DMS79 (cell line): ENCODE results near the gene KAT2B.

Experiments used
- DNase-seq: peaks from one replicate; lab custom pipeline; 2025; lab: John Stamatoyannopoulos, UW

Gene KAT2B

GRCh38 chr3:20064796-20065564 lies 24.7 kb downstream of the KAT2B start:
- peak; percentile 49 for DNase-seq

DNA sequence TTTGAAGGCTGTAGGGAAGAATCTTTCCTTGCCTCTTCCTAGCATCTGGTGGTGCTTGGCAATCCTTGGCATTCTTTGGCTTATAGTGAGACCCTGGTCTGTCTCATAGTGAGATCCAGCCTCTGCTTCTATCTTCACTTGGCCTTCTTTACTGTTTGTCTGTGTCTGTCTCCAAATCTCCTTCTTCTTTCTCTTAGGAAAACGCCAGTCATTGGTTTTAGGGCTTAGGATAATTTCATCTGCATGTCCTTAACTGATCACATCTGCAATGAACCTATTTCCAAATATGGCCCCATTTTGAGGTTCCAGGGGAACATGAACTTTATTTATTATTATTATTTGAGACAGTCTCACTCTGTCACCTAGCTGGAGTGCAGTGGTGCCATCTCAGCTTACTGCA lies 25.8 kb downstream of the KAT2B start:
- no peak for DNase-seq

DNA sequence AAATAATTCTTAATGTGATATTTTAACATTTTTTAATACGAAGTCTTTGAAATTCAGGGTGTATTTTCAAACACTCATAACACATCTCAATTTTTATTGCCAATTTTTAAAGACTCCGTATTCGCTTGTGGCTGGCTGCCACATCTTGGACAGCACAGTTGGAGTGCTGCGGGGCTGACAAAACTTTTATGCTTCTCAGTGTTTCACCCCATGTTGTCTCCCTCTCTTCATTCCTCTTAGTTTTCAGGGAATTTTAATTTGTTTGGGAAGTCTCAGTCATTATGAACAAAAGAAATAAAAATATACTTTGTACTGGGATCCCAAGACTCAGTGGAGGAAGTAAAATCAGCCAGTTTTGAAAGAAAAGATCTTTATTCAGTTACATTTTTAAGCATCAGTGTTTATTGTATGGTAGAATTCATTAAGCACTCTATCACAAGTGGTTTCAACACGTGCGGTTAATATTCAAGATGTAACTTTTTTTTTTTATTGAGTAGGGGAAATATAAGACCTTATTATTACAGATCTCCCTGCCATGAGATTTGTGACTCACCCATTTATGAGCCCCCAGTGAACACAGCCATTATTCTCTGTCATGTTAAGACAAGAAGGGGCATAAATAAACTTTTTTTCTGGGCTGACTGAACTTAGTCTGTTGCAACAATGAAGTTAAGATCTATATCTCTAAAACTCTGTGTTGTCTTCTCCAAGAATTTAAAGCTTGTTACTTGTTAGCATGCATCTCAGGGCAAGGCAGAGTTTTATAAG lies 26.8 kb downstream of the KAT2B start:
- peak; percentile 34 for DNase-seq

- DNase-seq, result no peak
These were observed 28.4 kb downstream of the KAT2B start for GRCh38 chr3:20068512-20069177.

DNA sequence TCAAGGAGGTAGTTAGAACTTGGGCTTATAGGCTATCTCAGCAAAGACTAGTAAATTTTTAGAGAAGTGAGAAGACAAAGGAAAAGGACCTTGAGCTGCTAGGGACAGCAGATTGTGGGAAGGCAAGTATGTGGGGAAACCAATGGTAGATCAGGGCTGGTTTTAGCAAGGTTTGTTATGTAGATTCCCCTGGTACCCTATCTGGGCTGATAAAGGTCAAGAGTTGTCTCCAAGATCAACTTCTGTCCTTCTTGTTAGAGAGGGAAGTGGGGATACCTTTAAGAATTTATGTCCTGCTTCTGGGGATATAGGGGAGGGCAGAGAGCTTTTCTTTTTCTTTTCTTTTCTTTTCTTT lies 28.9 kb downstream of the KAT2B start:
- no peak for DNase-seq

DNA sequence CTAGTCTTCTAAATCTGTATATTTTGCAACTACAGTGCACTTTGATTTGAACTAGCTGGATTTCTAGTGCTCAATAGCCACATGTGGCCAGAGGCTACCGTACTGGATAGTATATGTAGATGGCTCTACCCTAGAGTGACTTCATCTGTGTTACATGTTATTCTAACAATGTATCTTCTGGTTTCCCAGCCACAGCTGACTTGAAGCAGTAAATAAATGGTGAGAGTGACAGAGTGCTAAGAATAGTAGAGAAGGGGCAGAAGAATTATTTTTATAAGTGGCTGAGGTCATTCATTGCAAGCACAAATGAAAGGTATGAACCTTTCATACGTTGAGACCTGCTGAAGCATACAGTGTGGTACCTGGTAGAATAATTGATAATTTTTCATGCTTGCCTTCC lies 30.9 kb downstream of the KAT2B start:
- no peak for DNase-seq

DNA sequence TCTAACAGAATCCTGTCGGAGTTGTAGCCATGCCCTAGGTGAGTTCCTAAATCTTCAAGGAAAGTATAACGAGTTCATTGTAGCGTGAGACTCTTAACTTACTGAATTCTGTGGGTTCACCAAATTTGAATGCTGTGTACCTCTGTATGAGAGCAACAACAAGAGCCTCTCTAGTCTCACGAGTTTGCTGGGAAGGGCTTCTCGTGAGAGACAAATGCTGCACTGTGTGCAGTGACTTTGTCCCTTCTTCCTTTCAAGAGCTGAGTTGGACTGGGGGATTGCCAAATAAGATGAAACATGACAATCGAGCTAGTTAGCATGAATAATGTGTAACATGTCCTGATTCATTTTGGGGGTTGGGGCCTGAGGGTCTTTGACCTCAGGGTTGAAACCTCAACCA lies 32.2 kb downstream of the KAT2B start:
- no peak for DNase-seq

- DNase-seq, result no peak
These were observed 32.8 kb downstream of the KAT2B start for GRCh38 chr3:20073068-20073467.

- DNase-seq, result no peak
These were observed 33.4 kb downstream of the KAT2B start for GRCh38 chr3:20073683-20074082.

DNA sequence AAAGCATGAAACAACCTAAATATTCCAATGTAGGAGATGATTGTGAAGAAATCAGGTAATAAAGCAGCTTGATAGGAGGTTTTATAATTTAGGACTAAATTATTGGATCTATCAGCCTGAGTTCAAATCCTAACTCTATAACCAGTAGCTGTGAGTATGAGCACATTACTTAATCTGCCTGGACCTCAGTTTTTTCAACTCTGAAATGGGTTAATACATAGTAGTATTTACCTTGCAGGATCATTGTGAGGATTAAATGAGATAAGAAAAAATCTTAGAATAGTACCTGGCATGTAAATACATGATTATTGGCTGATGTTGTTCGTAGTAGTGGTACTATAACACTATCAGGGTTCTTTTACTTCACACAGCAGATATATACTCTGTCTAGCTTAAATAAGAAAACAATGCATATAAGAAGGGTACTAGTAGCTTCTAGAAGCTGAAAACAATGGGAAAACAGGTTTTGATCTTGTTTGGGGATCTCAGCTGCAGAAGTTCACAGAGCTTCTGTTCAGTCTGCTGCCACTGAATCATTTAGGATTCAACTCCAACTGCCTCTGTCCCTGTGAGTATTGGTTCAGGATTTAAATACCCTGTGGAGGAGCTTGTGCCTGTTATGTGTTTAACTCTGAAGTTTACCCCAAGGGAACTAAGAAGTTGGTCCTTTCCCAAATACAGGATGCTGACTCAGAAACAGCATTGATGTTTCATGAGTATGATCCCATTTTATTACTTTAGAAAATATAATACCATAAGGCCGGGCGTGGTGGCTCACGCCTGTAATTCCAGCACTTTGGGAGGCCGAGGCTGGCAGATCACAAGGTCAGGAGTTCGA lies 34.2 kb downstream of the KAT2B start:
- DNase-seq, result no peak

DNA sequence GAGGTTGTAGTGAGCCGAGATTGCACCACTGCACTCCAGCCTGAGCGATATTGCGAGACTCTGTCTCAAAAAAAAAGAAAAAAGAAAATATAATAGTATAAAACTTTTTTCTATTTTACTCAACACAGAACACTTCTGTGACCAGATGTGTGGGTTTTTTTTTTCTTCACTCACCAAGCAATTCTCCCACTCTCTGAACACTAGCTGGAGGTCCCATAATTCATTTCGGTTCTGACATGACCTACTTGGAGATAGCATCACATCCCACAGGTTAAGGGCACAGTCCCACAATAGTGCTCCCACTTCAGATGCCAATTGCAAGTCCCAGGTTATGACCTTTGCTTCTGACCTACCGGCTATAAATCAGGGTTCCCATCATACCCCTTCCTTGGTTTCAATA lies 35.0 kb downstream of the KAT2B start:
- no peak for DNase-seq

DNA sequence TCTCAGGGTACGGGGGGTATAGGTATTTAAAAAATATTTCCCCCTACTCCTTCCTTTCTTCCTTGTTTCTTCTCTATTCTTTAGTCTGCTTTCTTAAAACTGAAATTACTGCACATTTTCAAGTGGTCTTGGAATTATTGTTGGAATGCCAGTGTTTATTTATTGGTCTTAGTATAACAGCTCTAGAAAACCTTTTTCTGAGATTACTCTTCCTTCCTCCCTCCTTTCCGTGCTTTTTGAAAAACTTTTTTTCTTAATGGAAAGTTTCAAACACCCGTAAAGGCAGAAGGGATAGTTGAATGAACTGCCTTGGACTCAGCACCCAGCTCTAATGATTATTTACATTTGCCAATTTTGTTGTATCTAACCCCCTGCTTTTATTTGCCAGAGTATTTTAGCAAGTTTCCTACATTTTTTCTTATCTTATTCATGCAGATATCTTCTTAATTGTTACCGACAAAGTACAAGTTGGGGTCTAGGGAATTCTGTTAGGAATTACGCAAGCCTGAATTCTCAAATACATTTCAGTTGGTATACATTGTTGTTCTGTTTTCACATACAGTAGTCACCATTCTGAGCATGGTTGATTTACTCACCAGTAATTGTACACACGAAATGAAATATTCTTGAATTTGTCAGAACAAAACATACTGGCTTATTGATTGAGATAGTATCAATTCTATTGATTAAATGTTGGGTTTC lies 36.2 kb downstream of the KAT2B start:
- no peak for DNase-seq

DNA sequence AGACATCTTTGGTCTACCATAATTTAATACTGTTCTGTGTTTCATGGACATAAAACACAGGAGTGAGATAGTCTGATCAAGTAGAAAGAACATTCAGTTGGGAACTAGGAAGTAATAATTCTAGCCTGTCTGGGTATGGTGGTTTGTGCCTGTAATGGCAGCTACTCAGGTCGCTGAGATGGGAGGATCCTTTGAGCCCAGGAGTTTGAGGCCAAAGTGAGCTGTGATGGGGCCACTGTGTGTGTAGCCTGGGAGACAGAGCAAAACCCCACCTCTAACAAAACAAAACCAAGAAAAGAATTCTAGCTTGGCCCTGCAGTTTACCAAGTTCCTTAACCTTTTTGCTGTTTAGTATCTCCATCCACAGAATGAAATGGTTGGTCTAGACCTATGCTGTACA lies 36.8 kb downstream of the KAT2B start:
- DNase-seq, result no peak

DNA sequence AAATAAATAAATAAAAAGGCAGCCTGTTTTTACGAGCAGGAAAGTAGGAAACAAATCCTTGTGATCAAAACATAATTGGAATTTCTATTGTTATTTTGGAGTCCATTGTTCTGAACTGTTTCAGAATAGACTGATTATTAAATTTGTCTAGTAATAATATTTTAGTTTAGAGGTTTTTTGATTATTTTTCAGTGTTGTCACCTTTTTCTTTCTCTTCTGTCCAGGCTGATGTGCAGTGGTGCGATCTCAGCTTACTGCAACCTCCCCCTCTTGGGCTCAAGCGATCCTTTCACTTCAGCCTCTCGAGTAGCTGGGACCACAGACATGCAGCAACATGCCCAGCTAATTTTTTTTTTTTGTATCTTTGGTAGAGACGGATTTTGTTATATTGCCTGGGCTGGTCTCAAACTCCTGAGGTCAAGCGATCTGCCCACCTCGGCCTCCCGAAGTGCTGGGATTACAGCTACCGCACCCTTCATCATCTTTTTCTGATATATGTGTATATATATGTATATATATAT lies 38.0 kb downstream of the KAT2B start:
- peak; percentile 4 for DNase-seq

DNA sequence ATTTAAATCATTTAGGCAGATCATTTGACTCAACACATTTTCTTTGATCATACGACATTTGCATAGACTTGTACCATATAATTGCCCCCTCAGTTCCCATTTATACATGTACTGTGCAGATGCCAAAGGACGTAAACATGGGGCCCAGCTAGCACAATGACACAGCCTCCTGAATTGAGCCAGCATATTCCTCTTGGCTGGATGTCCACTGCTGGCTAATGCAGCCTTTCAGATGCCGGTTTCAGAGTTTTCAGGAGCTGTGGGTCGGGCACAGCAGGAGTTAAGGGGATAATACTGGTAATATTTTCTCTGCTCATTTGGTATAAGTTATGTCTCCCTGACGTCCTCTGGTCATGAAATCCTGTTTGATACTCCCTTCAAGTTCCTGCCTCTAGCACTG lies 39.4 kb downstream of the KAT2B start:
- no peak for DNase-seq

DNA sequence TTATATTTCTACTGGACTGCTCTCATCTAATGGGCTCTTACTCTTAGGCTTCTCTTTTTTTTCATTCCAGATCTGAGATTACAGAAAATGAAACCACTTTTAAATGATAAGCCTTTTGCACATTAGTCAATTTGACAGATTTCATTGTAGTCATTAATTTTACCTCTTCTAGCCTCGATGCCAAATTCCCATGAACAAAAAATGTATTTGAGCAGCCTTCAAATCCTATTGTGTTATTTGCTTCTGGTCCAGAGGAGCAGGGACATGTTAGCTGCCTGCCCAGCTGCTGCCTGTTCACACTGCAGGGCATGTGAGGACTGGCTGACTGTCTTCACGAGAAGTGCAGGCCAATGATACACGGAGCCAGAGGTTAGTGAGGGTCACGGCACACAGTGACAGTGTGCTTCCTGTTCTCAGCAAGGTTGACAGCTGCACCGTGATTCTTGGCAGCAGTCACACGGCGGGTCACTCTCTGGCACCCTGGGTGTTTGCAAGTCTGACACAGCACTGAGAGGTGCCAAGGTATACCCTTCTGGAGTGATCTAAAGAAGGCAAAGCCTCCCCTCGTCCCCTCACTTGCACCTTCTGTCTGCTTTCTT lies 40.8 kb downstream of the KAT2B start:
- no peak for DNase-seq

DNA sequence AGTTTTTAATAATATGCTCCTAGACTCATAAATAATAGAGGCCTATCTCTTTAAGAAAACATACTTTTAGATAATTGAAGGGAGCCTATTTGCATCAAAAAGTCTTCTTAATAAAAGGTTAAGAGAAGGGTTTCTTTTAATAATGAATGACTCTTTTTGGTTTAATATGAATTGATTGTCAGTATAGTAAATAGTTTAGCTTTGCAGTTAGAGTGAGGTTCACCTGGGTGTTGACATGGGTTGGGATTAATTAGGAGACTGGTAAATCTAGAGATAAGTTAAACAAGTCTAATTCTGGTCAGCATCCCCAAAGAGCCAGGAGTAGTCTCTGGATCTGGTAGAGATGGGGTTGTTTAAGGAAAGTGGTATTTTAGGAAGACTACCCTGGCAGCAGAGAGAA lies 43.0 kb downstream of the KAT2B start:
- no peak for DNase-seq

DNA sequence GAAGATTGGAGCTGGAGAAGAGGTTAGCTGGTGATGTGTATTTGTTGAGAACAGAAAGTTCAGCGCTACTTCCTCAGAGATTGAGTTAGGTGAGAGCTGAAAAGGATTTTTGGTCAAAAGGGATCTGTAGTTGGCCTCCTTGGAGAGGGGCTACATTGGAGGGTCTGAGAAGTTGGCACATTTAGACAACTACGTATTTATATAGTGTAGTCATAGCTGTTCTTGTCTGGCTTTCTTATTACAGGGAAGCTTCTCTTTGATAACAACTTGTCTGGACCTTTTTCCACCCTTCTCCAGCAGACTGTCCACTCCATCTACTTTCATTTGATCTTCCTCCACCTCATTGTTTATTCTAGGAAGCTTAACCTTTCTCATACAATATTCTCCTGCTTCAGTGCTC lies 43.7 kb downstream of the KAT2B start:
- DNase-seq, result no peak

- no peak for DNase-seq
These were observed 51.2 kb downstream of the KAT2B start for GRCh38 chr3:20091331-20092047.

GRCh38 chr3:20095470-20095869 lies 55.2 kb downstream of the KAT2B start:
- no peak for DNase-seq
